Measurements from ENCODE around the gene GABRR3.

- TF ChIP-seq POLR2AphosphoS5 (IDR thresholded peaks at IDR 0.05; ENCODE audit: insufficient read depth in 1 of 2, low read depth in 1 of 2) (no peak), POLR2A (IDR thresholded peaks at IDR 0.05) (no peak), CTCF (IDR thresholded peaks at IDR 0.05) (no peak)
Observed at GRCh38 chr3:98041350-98041749, 6.2 kb upstream of the GABRR3 start.
